Measurements from ENCODE around the gene HIPK1. TPM values are rescaled to one million over a fixed set of nuclear protein-coding genes. Genes with fewer than 3 reads are reported as not detected.

The HIPK1 gene
- total RNA-seq, 1 experiment from 2014 or later, result 48.2 TPM

DNA sequence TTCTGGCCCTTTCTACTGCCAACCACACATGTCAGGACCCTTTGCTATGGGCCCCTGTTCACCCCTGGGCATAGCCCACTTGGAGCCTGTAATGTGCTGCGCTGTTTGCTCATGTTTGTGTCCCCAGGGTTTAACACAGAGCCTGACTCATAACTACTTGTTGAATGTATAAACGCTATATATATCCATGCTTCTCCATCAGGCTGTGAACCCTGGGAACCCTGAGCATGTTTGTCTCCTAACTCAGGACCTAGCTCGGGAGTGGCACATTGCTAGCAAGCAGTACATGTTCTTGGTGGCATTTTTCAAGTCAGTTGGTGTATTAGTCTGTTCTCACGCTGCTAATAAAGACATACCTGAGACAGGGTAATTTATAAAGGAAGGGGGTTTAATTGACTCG, 58.1 kb downstream of the HIPK1 start:
- no TSS peak for BruUV-seq (replicated peaks)
- no peaks in the 10 kb centered on the region for H3K36me3 ChIP-seq (ENCODE audit: control insufficient read depth, insufficient read depth, low read length)
- ChIA-PET CTCF (no interaction called here), POLR2A (no interaction called here)
- Mint-ChIP-seq H3K4me3 (ENCODE audit: unreplicated experiment) (no peak overlapping the region), H3K4me1 (ENCODE audit: low read depth, unreplicated experiment) (no peaks in the 10 kb centered on the region), H3K9me3 (ENCODE audit: unreplicated experiment) (peaks cover 14% of the 10 kb centered on the region), H3K27ac (ENCODE audit: unreplicated experiment) (no peak overlapping the region), H3K36me3 (ENCODE audit: insufficient read depth, unreplicated experiment) (no peaks in the 10 kb centered on the region), H3K27me3 (ENCODE audit: insufficient read depth, unreplicated experiment) (no peaks in the 10 kb centered on the region)
- H3K9me3 ChIP-seq, result no peaks in the 10 kb centered on the region
- intact Hi-C loops (cut with micrococcal nuclease; ENCODE audit: unreplicated experiment), result no loop called here
- no peak overlapping the region for H3K4me3 ChIP-seq (ENCODE audit: low read depth, low read length)
- TF ChIP-seq, protein P1, sequence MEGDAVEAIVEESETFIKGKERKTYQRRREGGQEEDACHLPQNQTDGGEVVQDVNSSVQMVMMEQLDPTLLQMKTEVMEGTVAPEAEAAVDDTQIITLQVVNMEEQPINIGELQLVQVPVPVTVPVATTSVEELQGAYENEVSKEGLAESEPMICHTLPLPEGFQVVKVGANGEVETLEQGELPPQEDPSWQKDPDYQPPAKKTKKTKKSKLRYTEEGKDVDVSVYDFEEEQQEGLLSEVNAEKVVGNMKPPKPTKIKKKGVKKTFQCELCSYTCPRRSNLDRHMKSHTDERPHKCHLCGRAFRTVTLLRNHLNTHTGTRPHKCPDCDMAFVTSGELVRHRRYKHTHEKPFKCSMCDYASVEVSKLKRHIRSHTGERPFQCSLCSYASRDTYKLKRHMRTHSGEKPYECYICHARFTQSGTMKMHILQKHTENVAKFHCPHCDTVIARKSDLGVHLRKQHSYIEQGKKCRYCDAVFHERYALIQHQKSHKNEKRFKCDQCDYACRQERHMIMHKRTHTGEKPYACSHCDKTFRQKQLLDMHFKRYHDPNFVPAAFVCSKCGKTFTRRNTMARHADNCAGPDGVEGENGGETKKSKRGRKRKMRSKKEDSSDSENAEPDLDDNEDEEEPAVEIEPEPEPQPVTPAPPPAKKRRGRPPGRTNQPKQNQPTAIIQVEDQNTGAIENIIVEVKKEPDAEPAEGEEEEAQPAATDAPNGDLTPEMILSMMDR (IDR thresholded peaks at IDR 0.05; ENCODE audit: insufficient read depth in 1 of 2, low read depth in 1 of 2, low read length in 1 of 2, severe bottlenecking in 1 of 2, unreplicated experiment in 1 of 2), result no peak
- no peak for DNase-seq
- no peaks in the 10 kb centered on the region for H3K27me3 ChIP-seq (replicated peaks; ENCODE audit: control insufficient read depth, insufficient read depth, low read length)
- no peaks in the 10 kb centered on the region for H3K4me1 ChIP-seq

DNA sequence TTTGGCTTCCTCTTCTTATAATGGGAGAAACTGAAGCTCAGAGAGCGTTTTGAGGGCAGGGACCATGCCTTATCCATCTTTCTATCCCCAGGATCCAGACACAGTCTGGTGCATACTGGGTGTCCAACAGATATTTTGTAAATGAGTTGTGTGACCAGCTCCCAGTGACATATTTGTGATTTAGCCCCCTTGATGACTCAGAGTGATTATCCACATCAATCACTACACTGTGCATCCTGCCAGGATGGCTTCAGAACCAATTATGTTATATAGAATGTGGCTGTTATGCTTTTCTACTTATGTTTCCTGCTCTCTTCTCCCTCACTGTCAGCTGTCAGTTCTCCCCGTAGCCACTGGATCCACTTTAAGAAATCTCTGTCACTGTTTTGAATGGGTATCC, 61.4 kb downstream of the HIPK1 start:
- Histone ChIP-seq H3K4me3 (ENCODE audit: low read depth, low read length) (no peak overlapping the region), H3K4me1 (no peaks in the 10 kb centered on the region), H3K36me3 (ENCODE audit: control insufficient read depth, insufficient read depth, low read length) (no peaks in the 10 kb centered on the region), H3K9me3 (peaks cover 4% of the 10 kb centered on the region), H3K27me3 (replicated peaks; ENCODE audit: control insufficient read depth, insufficient read depth, low read length) (no peaks in the 10 kb centered on the region)
- intact Hi-C loops (cut with micrococcal nuclease; ENCODE audit: unreplicated experiment), result no loop called here
- CTCF ChIA-PET, result no interaction called here
- H3K27ac Mint-ChIP-seq (ENCODE audit: unreplicated experiment), result no peak overlapping the region
- BruUV-seq (replicated peaks), result no TSS peak
- no peaks in the 10 kb centered on the region for H3K36me3 Mint-ChIP-seq (ENCODE audit: insufficient read depth, unreplicated experiment)
- no peak for DNase-seq
- H3K4me3 Mint-ChIP-seq (ENCODE audit: unreplicated experiment), result no peak overlapping the region
- POLR2A ChIA-PET, result no interaction called here
- H3K27me3 Mint-ChIP-seq (ENCODE audit: insufficient read depth, unreplicated experiment), result no peaks in the 10 kb centered on the region
- peaks cover 14% of the 10 kb centered on the region for H3K9me3 Mint-ChIP-seq (ENCODE audit: unreplicated experiment)
- TF ChIP-seq, protein P1 (IDR thresholded peaks at IDR 0.05; ENCODE audit: insufficient read depth in 1 of 2, low read depth in 1 of 2, low read length in 1 of 2, severe bottlenecking in 1 of 2, unreplicated experiment in 1 of 2), result no peak
- no peaks in the 10 kb centered on the region for H3K4me1 Mint-ChIP-seq (ENCODE audit: low read depth, unreplicated experiment)

DNA sequence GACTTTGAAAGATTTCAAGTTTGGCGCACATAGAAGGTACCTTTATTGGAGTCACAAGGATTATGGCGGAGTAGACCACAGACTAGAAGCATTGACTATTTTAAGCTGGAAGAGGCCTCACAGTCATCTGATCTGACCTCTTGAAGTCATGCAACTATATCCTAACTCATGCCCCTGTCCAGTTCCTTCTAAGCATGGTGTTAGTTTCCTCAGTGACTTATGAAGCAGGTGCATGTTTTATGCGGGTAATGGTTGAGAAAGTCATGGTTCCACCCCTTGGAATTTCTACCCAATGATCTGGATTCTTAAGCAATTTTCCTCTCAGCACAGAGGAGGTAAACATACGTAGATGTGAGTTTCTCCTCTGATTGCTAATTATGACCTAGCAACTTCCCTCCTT, 61.8 kb downstream of the HIPK1 start:
- intact Hi-C loops (cut with micrococcal nuclease; ENCODE audit: unreplicated experiment), result no loop called here
- H3K36me3 Mint-ChIP-seq (ENCODE audit: insufficient read depth, unreplicated experiment), result no peaks in the 10 kb centered on the region
- H3K9me3 Mint-ChIP-seq (ENCODE audit: unreplicated experiment), result peaks cover 14% of the 10 kb centered on the region
- no peak overlapping the region for H3K4me3 ChIP-seq (ENCODE audit: low read depth, low read length)
- no peaks in the 10 kb centered on the region for H3K36me3 ChIP-seq (ENCODE audit: control insufficient read depth, insufficient read depth, low read length)
- CTCF ChIA-PET, result no interaction called here
- no peaks in the 10 kb centered on the region for H3K27me3 Mint-ChIP-seq (ENCODE audit: insufficient read depth, unreplicated experiment)
- no peaks in the 10 kb centered on the region for H3K4me1 Mint-ChIP-seq (ENCODE audit: low read depth, unreplicated experiment)
- peaks cover 5% of the 10 kb centered on the region for H3K9me3 ChIP-seq
- POLR2A ChIA-PET, result no interaction called here
- TF ChIP-seq, protein P1 (IDR thresholded peaks at IDR 0.05; ENCODE audit: insufficient read depth in 1 of 2, low read depth in 1 of 2, low read length in 1 of 2, severe bottlenecking in 1 of 2, unreplicated experiment in 1 of 2), result no peak
- no peak overlapping the region for H3K27ac Mint-ChIP-seq (ENCODE audit: unreplicated experiment)
- no TSS peak for BruUV-seq (replicated peaks)
- H3K27me3 ChIP-seq (replicated peaks; ENCODE audit: control insufficient read depth, insufficient read depth, low read length), result no peaks in the 10 kb centered on the region
- no peaks in the 10 kb centered on the region for H3K4me1 ChIP-seq
- no peak for DNase-seq
- no peak overlapping the region for H3K4me3 Mint-ChIP-seq (ENCODE audit: unreplicated experiment)

Measured in Caco-2 (cell line).